Osteoblast (primary cell): ENCODE measurements around the gene CFAP210. TPM values are rescaled to one million over a fixed set of nuclear protein-coding genes. Genes with fewer than 3 reads are reported as not detected.

ENCODE experiments used
- DNase-seq: peaks from one replicate; pipeline ENCODE4 v3.0.0; 2011; ENCODE audit warnings: low spot score, mixed read lengths; ENCODE audit not compliant: insufficient read length; ENCODE audit errors: missing footprints
- H2AFZ ChIP-seq: 2 replicates; pipeline ENCODE4 v1.6.0; 2011; ENCODE audit warnings: mild to moderate bottlenecking, low read length
- H3K27ac ChIP-seq: 2 replicates; pipeline ENCODE4 v1.5.1; 2011; ENCODE audit warnings: mild to moderate bottlenecking, low read depth, low read length, moderate library complexity
- H3K27me3 ChIP-seq: 2 replicates; pipeline ENCODE4 v1.6.0; 2012; ENCODE audit warnings: mild to moderate bottlenecking, control low read depth, inconsistent platforms, low read length, moderate library complexity; ENCODE audit not compliant: insufficient read depth
- H3K36me3 ChIP-seq: 2 replicates; pipeline ENCODE4 v1.5.1; 2011; ENCODE audit warnings: mild to moderate bottlenecking, low read length, control low read depth, moderate library complexity; ENCODE audit not compliant: insufficient read depth
- H3K4me1 ChIP-seq: 2 replicates; pipeline ENCODE4 v1.5.1; 2011; ENCODE audit warnings: mild to moderate bottlenecking, low read length, control low read depth, moderate library complexity; ENCODE audit not compliant: insufficient read depth
- H3K4me2 ChIP-seq: 2 replicates; pipeline ENCODE4 v1.6.0; 2011; ENCODE audit warnings: mild to moderate bottlenecking, low read length; ENCODE audit not compliant: insufficient read depth
- H3K4me3 ChIP-seq: fragments of 200-600 bp; sonication (generic); 3 replicates; pipeline ENCODE4 v1.5.1; 2012; ENCODE audit warnings: mild to moderate bottlenecking, low read length, inconsistent platforms; ENCODE audit not compliant: insufficient read depth
- H3K79me2 ChIP-seq: 2 replicates; pipeline ENCODE4 v1.6.0; 2012; ENCODE audit warnings: mild to moderate bottlenecking, low read length, control low read depth, inconsistent platforms; ENCODE audit not compliant: insufficient read depth
- H3K9me3 ChIP-seq: 2 replicates; pipeline ENCODE4 v1.5.1; 2011; ENCODE audit warnings: low read depth, low read length, control low read depth
- H4K20me1 ChIP-seq: 2 replicates; pipeline ENCODE4 v1.6.0; 2012; ENCODE audit warnings: mild to moderate bottlenecking, low read length, control low read depth; ENCODE audit not compliant: insufficient read depth
- CTCF ChIP-seq: IDR thresholded peaks from 2 replicates; pipeline ENCODE4 v1.5.1; 2011; ENCODE audit warnings: mild to moderate bottlenecking, low read depth, low read length, moderate library complexity; ENCODE audit errors: extremely low read depth
- total RNA-seq: library from RNA; depleted of rRNA; stranded (reverse); fragments of >200 nt; gene quantifications from 2 replicates; pipeline ENCODE4 v1.2.3, GENCODE V29; 2012

The CFAP210 gene
- total RNA-seq, 1 donor, result 0.36 TPM

DNA sequence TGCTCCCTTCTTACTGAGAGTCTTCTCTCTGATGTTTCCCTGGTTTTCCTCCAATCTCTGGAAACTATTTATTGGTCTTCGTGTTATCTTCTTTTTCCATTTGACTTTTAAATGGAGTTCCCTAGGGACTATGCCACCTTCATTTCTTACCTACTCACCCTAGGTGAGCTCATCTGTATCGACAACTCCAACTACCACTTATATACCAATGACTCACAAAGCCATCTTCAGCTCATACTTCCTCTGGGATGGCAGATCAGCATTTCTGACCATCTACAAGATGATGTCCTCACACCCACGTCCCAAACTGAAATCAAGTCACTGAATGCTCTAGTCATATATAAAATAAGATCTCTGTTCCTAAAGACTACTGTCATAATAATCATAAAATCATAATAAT lies 40.6 kb downstream of the CFAP210 start:
- Histone ChIP-seq H4K20me1 (no peaks in the 10 kb centered on the region), H3K27ac (no peak overlapping the region), H2AFZ (no peak overlapping the region), H3K27me3 (no peaks in the 10 kb centered on the region), H3K79me2 (no peaks in the 10 kb centered on the region), H3K4me2 (no peak overlapping the region), H3K4me1 (no peaks in the 10 kb centered on the region), H3K36me3 (no peaks in the 10 kb centered on the region), H3K4me3 (no peak overlapping the region), H3K9me3 (no peaks in the 10 kb centered on the region)
- DNase-seq, result no peak
- TF ChIP-seq CTCF, result no peak

DNA sequence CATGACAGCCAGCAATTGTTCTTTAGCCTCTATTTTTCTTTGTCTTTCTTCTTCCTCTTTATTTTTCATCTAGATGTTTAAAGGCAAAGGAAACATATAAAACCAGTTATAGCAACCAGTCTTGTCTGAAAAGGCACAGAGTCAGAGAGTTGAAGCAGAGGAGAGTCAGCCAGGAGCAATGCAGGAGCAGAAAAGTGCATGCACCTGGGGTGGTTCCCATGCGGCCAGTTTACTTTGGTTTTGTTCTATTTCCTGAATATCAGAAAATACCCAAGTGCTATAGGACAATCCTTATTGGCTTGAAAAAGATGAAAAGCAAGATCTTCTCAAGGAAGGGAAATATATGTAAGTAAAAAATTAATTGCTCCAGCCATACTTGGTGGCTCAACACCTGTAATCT lies 44.9 kb downstream of the CFAP210 start:
- H3K27ac ChIP-seq, result no peak overlapping the region
- H3K9me3 ChIP-seq, result no peaks in the 10 kb centered on the region
- DNase-seq, result peak; percentile 14
- H3K4me3 ChIP-seq, result no peak overlapping the region
- no peak overlapping the region for H2AFZ ChIP-seq
- no peaks in the 10 kb centered on the region for H4K20me1 ChIP-seq
- H3K36me3 ChIP-seq, result no peaks in the 10 kb centered on the region
- no peaks in the 10 kb centered on the region for H3K79me2 ChIP-seq
- no peak for TF ChIP-seq CTCF
- no peaks in the 10 kb centered on the region for H3K4me1 ChIP-seq
- no peaks in the 10 kb centered on the region for H3K27me3 ChIP-seq
- H3K4me2 ChIP-seq, result no peak overlapping the region

GRCh38 chr2:169647496-169647895 lies 46.7 kb downstream of the CFAP210 start:
- TF ChIP-seq CTCF, result no peak
- no peaks in the 10 kb centered on the region for H3K79me2 ChIP-seq
- H4K20me1 ChIP-seq, result no peaks in the 10 kb centered on the region
- no peaks in the 10 kb centered on the region for H3K9me3 ChIP-seq
- H2AFZ ChIP-seq, result no peak overlapping the region
- H3K4me1 ChIP-seq, result no peaks in the 10 kb centered on the region
- DNase-seq, result no peak
- H3K36me3 ChIP-seq, result no peaks in the 10 kb centered on the region
- H3K4me3 ChIP-seq, result no peak overlapping the region
- no peaks in the 10 kb centered on the region for H3K27me3 ChIP-seq
- H3K27ac ChIP-seq, result no peak overlapping the region
- H3K4me2 ChIP-seq, result no peak overlapping the region

DNA sequence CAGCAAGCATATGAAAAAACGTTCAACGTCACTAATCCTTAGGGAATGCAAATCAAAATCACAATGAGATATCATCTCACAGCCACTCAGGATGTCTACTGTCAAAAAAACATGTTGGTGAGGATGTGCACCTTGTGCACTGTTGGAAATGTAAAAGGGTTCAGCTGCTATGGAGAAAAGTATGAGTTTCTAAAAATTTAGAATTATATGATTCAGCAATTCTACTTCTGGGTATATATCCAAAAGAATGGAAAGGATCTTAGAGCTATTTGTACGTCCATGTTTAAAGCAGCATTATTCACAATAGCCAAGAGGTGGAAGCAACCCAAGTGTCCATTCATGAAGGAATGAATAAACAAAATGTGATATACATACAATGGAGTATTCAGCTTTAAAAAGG lies 50.0 kb downstream of the CFAP210 start:
- Histone ChIP-seq H4K20me1 (no peaks in the 10 kb centered on the region), H3K79me2 (no peaks in the 10 kb centered on the region), H2AFZ (no peak overlapping the region), H3K27me3 (no peaks in the 10 kb centered on the region), H3K36me3 (no peaks in the 10 kb centered on the region), H3K4me1 (no peaks in the 10 kb centered on the region), H3K4me3 (no peak overlapping the region), H3K4me2 (no peak overlapping the region), H3K9me3 (no peaks in the 10 kb centered on the region), H3K27ac (no peak overlapping the region)
- TF ChIP-seq CTCF, result no peak
- DNase-seq, result no peak
